HG03108 (cell line): ENCODE results near the gene MYCN.
"Not testable (repeated sequence)": the region's sequence is repeated elsewhere in the genome, so short reads cannot be mapped to it uniquely, and the experiment has no call there.

ENCODE experiments used
- ATAC-seq: cut with Tn5 transposase; IDR thresholded peaks from one replicate; pipeline ENCODE4 v1.9.1; 2021; ENCODE audit warnings: moderate library complexity; ENCODE audit not compliant: unreplicated experiment

The MYCN gene

GRCh38 chr2:15956751-15957736 lies 16.7 kb downstream of the MYCN start:
- no peak for ATAC-seq

- ATAC-seq = no peak
Observed at GRCh38 chr2:15957881-15958713, 17.7 kb downstream of the MYCN start.

- no peak for ATAC-seq
Observed at GRCh38 chr2:15959331-15960153, 19.2 kb downstream of the MYCN start.

GRCh38 chr2:15960154-15960520 lies 19.8 kb downstream of the MYCN start:
- not testable (repeated sequence) for ATAC-seq

GRCh38 chr2:15963109-15963976 lies 23.0 kb downstream of the MYCN start:
- ATAC-seq = not testable (repeated sequence)

- no peak for ATAC-seq
Observed at GRCh38 chr2:15963977-15964670, 23.8 kb downstream of the MYCN start.

GRCh38 chr2:15964936-15965563 lies 24.7 kb downstream of the MYCN start:
- no peak for ATAC-seq

- ATAC-seq = no peak
Observed at GRCh38 chr2:15965564-15966019, 25.2 kb downstream of the MYCN start.

- no peak for ATAC-seq
Observed at GRCh38 chr2:15967415-15968279, 27.3 kb downstream of the MYCN start.

- no peak for ATAC-seq
Observed at GRCh38 chr2:15968280-15969178, 28.2 kb downstream of the MYCN start.

- no peak for ATAC-seq
Observed at GRCh38 chr2:15969214-15969613, 28.9 kb downstream of the MYCN start.

GRCh38 chr2:15970701-15971100 lies 30.4 kb downstream of the MYCN start:
- no peak for ATAC-seq

GRCh38 chr2:15971351-15971750 lies 31.0 kb downstream of the MYCN start:
- ATAC-seq = no peak

- ATAC-seq = no peak
Observed at GRCh38 chr2:15971831-15972522, 31.6 kb downstream of the MYCN start.

GRCh38 chr2:15973481-15974401 lies 33.4 kb downstream of the MYCN start:
- ATAC-seq = no peak
